ENCODE data around the gene UFC1. TPM values are rescaled to one million over a fixed set of nuclear protein-coding genes. Genes with fewer than 3 reads are reported as not detected.
A peak's percentile ranks its signal among the peaks of the same experiment; 100 is the strongest.

Gene UFC1
- total and polyA plus RNA-seq, 2 of the 13 experiments (the other 11 are each of a cell fraction or from before 2014, with no cell fraction given) = 72.8 to 85.2 TPM

DNA sequence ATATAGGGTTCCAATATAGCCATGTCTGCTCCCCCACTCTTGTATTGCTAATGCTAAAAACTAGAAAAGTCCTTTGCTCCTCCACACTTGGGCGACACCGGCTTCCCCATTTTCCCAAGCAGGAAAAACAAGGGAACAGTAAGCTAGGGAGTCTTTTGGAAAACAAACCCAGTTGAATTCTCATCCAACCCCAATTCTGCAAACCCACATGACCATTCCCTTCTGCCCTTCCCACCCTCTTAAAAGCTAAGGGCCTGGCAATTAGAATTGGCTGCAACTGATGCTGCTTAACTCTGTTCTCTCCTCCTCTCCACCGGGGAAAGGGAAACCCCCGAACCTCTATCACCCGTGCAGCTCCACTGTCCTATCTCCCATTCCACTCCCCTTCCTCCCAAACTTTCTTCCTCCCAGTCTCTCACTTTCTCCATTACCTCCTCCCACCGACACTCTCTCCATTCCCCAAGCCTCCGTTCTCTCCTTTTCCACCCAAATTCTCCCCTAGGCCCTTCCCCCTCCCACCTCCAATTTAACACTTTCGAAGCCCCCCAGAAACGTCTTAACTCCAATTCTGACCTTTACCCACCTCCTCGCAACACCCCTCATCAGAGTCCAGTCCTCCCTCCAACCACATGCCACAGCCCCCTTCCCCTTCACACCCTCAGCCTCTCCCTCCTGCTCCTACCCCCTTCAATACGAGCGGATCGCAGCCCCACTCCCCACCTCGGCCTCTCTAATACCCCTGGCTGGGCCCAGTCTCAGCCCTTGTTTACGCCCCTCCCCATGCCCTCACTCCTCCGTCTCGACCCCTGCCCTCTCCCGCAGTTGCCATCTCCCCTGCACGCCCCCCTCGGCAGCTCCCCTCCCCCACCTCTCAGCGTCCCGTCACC lies 22.0 kb upstream of the UFC1 start (continued):
- TF ChIP-seq TAF15 (IDR thresholded peaks at IDR 0.05; ENCODE audit: low read depth, low read length, poor library complexity, severe bottlenecking) (no peak), PAWR (CRISPR knock-in tag; IDR thresholded peaks at IDR 0.05; ENCODE audit: borderline replicate concordance) (no peak), FOXP1 (IDR thresholded peaks at IDR 0.05) (no peak), FOXP1 (CRISPR knock-in tag; IDR thresholded peaks at IDR 0.05) (no peak), DMAP1 (CRISPR knock-in tag; IDR thresholded peaks at IDR 0.05) (no peak), ZNF670 (CRISPR knock-in tag; IDR thresholded peaks at IDR 0.05; ENCODE audit: borderline replicate concordance) (0 out of 2 replicates have a peak, but pooled peaks have one; percentile 17), ZNF121 (CRISPR knock-in tag; IDR thresholded peaks at IDR 0.05) (no peak), ZNF724P (CRISPR knock-in tag; IDR thresholded peaks at IDR 0.05; ENCODE audit: borderline replicate concordance) (no peak), NFE2L2 (IDR thresholded peaks at IDR 0.05; ENCODE audit: low read length) (no peak), SP5 (CRISPR knock-in tag; IDR thresholded peaks at IDR 0.05; ENCODE audit: borderline replicate concordance, low read depth) (no peak), ZNF549 (CRISPR knock-in tag; IDR thresholded peaks at IDR 0.05) (no peak), SMARCC2 (IDR thresholded peaks at IDR 0.05) (no peak), EEA1 (CRISPR knock-in tag; IDR thresholded peaks at IDR 0.05; ENCODE audit: borderline replicate concordance) (0 out of 2 replicates have a peak, but pooled peaks have one; percentile 52), ZNF12 (CRISPR knock-in tag; IDR thresholded peaks at IDR 0.05) (no peak), RAD51 (IDR thresholded peaks at IDR 0.05; ENCODE audit: borderline replicate concordance) (no peak), NCOR1 (IDR thresholded peaks at IDR 0.05; ENCODE audit: borderline replicate concordance, low read length) (no peak), SIN3B (IDR thresholded peaks at IDR 0.05; ENCODE audit: low read length) (no peak), ZHX1 (CRISPR knock-in tag; IDR thresholded peaks at IDR 0.05; ENCODE audit: low read depth) (no peak)
- TF ChIP-seq, protein P1, sequence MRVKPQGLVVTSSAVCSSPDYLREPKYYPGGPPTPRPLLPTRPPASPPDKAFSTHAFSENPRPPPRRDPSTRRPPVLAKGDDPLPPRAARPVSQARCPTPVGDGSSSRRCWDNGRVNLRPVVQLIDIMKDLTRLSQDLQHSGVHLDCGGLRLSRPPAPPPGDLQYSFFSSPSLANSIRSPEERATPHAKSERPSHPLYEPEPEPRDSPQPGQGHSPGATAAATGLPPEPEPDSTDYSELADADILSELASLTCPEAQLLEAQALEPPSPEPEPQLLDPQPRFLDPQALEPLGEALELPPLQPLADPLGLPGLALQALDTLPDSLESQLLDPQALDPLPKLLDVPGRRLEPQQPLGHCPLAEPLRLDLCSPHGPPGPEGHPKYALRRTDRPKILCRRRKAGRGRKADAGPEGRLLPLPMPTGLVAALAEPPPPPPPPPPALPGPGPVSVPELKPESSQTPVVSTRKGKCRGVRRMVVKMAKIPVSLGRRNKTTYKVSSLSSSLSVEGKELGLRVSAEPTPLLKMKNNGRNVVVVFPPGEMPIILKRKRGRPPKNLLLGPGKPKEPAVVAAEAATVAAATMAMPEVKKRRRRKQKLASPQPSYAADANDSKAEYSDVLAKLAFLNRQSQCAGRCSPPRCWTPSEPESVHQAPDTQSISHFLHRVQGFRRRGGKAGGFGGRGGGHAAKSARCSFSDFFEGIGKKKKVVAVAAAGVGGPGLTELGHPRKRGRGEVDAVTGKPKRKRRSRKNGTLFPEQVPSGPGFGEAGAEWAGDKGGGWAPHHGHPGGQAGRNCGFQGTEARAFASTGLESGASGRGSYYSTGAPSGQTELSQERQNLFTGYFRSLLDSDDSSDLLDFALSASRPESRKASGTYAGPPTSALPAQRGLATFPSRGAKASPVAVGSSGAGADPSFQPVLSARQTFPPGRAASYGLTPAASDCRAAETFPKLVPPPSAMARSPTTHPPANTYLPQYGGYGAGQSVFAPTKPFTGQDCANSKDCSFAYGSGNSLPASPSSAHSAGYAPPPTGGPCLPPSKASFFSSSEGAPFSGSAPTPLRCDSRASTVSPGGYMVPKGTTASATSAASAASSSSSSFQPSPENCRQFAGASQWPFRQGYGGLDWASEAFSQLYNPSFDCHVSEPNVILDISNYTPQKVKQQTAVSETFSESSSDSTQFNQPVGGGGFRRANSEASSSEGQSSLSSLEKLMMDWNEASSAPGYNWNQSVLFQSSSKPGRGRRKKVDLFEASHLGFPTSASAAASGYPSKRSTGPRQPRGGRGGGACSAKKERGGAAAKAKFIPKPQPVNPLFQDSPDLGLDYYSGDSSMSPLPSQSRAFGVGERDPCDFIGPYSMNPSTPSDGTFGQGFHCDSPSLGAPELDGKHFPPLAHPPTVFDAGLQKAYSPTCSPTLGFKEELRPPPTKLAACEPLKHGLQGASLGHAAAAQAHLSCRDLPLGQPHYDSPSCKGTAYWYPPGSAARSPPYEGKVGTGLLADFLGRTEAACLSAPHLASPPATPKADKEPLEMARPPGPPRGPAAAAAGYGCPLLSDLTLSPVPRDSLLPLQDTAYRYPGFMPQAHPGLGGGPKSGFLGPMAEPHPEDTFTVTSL (CRISPR knock-in tag; IDR thresholded peaks at IDR 0.05; ENCODE audit: borderline replicate concordance) = no peak

Measured in HepG2 (cell line).